NT2/D1 (cell line): ENCODE data around the gene ANKRD60.

Experiments used
- DNase-seq: peaks from one replicate; pipeline ENCODE4 v3.0.0-alpha.2; 2011; ENCODE audit warnings: low read depth, low spot score
- H3K27me3 ChIP-seq: 2 replicates; pipeline ENCODE4 v1.6.0; 2011; ENCODE audit warnings: mild to moderate bottlenecking; ENCODE audit not compliant: insufficient read length, insufficient read depth
- H3K36me3 ChIP-seq: 2 replicates; pipeline ENCODE4 v1.6.1; 2011; ENCODE audit warnings: mild to moderate bottlenecking, low read length, mixed read lengths; ENCODE audit not compliant: insufficient read depth, insufficient read length
- H3K4me1 ChIP-seq: 2 replicates; pipeline ENCODE4 v1.5.1; 2011; ENCODE audit not compliant: insufficient read depth, insufficient read length
- H3K4me3 ChIP-seq: 2 replicates; pipeline ENCODE4 v1.5.1; 2011; ENCODE audit warnings: low read depth; ENCODE audit not compliant: insufficient read length
- H3K9ac ChIP-seq: 2 replicates; pipeline ENCODE4 v1.6.0; 2011; ENCODE audit warnings: low read depth; ENCODE audit not compliant: insufficient read length
- H3K9me3 ChIP-seq: 2 replicates; pipeline ENCODE4 v1.5.1; 2011; ENCODE audit warnings: mild to moderate bottlenecking, low read length; ENCODE audit not compliant: insufficient read depth
- SUZ12 ChIP-seq: IDR thresholded peaks from 2 replicates; pipeline ENCODE4 v1.6.1; 2011; ENCODE audit not compliant: insufficient read length, insufficient read depth; ENCODE audit errors: extremely low read depth
- YY1 ChIP-seq: IDR thresholded peaks from 2 replicates; pipeline ENCODE4 v1.6.1; 2011; ENCODE audit not compliant: insufficient read length, insufficient read depth
- ZNF274 ChIP-seq: IDR thresholded peaks from 2 replicates; pipeline ENCODE4 v1.6.1; 2011; ENCODE audit warnings: mild to moderate bottlenecking, low read depth, low read length

ANKRD60 gene

DNA sequence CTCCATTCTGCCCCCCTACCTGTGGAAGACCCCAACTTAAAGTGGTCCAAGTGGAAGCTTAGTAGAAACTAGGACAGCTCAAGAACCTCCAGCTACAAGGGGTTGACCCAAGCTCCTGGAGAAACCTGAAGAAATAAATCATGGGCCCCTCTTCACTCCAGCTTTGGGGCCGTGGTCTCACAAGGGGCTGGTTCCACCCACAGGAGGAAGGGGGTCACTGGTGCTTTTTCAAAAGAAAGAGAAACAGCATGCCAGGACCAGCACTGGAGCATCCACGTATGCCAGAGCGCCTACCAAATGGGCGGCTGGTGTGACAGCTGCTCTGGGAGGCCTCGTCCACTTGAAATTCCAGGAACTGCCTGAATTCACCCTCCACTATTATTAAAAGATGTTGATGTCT is 14.4 kb upstream of the ANKRD60 start:
- Histone ChIP-seq H3K27me3 (no peaks in the 10 kb centered on the region), H3K4me3 (no peak overlapping the region), H3K9ac (no peak overlapping the region), H3K4me1 (no peaks in the 10 kb centered on the region), H3K9me3 (no peaks in the 10 kb centered on the region), H3K36me3 (peaks cover 77% of the 10 kb centered on the region)
- DNase-seq: no peak
- no peak for TF ChIP-seq ZNF274
- TF ChIP-seq YY1: no peak
- TF ChIP-seq SUZ12: no peak

DNA sequence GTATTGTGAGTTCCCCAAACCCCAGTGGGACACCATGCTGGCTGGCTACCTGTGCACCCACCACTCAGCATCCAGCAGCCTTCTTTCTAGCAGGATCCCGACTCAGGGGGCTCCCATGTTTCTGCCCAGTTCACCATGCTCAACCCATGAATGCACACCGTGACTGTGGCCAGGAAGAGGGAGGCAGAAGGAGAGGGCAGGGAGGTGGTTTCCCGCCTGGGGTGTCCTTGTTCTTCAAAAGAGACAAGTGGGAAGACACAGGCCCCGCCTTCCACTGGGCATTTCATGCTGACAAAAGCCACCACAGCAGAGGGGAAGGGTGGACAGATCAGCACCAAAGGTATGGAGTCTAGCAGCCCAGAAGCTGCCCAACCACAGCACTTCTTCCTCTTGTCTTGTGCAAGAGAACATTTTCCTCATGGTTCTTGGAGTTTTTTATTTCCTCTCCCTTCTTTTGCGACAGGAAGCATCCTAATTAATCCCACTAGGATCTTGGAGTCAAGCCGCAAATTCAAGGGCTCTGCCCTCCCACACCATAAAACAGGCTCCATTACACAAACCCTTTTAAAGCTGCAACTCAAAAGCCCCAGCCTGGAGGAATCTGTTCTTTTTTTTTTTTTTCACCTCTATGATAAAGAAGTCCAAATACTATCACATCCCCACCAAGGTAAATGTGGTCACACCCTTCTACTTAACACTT is 13.5 kb upstream of the ANKRD60 start:
- no peaks in the 10 kb centered on the region for H3K27me3 ChIP-seq
- no peaks in the 10 kb centered on the region for H3K9me3 ChIP-seq
- TF ChIP-seq ZNF274 (no peak), SUZ12 (no peak), YY1 (no peak)
- H3K4me1 ChIP-seq: no peaks in the 10 kb centered on the region
- peaks cover 69% of the 10 kb centered on the region for H3K36me3 ChIP-seq
- no peak for DNase-seq
- no peak overlapping the region for H3K9ac ChIP-seq
- H3K4me3 ChIP-seq: no peak overlapping the region

DNA sequence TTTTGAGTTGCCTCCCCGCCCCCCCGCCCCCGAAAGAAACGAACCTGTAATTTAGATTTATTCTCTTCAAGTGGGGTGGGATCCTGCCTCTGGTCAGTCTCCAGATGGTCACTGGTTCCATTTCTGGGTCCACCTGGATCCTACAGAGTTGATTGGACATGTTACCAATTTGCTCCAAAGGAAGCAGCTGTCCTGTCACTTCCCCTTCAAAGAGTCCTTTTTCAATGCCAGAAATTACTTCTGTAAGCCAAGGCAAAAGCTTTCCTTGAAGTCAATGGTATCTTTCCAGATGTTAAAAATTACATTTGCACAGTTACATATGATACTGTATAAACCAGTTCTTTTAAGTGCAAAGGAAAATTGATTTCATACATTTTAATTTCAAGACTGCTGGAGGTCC is 12.0 kb upstream of the ANKRD60 start:
- no peaks in the 10 kb centered on the region for H3K4me1 ChIP-seq
- H3K27me3 ChIP-seq: peaks cover 11% of the 10 kb centered on the region
- DNase-seq: no peak
- TF ChIP-seq YY1 (no peak), SUZ12 (no peak), ZNF274 (no peak)
- H3K36me3 ChIP-seq: peaks cover 55% of the 10 kb centered on the region
- no peak overlapping the region for H3K4me3 ChIP-seq
- no peak overlapping the region for H3K9ac ChIP-seq
- no peaks in the 10 kb centered on the region for H3K9me3 ChIP-seq

DNA sequence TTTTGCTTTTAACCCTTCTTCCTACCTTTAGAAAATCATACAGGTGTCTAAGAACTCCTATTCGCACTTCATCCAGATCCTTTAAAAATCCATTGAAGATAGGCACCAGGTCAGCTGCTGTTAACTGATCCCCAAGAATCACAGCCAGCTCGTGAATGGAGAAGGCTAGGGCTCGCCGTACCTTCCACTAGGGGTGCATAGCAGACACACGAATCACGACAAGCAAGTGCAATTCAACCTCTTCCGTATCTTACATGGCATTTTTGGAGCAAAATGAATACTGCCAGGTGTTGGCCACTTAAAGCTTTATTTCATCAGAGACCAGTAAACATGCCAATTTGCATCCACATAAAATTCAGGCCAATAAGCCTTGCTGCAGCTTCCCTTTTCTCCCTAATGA is 10.8 kb upstream of the ANKRD60 start:
- Histone ChIP-seq H3K4me3 (no peak overlapping the region), H3K27me3 (peaks cover 11% of the 10 kb centered on the region), H3K36me3 (peaks cover 53% of the 10 kb centered on the region), H3K4me1 (no peaks in the 10 kb centered on the region), H3K9ac (no peak overlapping the region), H3K9me3 (no peaks in the 10 kb centered on the region)
- TF ChIP-seq SUZ12 (no peak), ZNF274 (no peak), YY1 (no peak)
- DNase-seq: no peak

DNA sequence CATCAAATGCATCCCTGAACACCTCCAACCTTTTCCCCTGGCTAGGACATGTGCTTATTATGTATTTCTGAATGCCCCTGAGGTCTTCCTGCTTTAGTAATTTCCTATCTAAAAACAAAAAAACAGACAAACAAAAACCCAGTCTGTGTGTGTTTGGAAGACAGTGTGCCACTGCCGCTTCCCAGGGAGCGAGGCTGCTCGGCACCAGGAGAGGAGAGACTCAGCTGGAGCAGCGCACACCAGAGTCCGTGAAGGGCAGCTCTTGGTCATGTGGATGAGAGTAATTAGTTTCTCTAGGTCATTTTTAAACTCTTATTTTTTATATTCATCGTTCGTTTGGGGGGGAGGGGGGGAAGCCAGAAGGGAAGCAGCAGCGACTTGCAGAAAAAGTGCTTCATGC is 10.0 kb upstream of the ANKRD60 start:
- H3K4me1 ChIP-seq: no peaks in the 10 kb centered on the region
- H3K36me3 ChIP-seq: peaks cover 51% of the 10 kb centered on the region
- no peak overlapping the region for H3K4me3 ChIP-seq
- no peaks in the 10 kb centered on the region for H3K9me3 ChIP-seq
- no peak for TF ChIP-seq ZNF274
- no peak for TF ChIP-seq SUZ12
- no peak for TF ChIP-seq YY1
- H3K27me3 ChIP-seq: peaks cover 11% of the 10 kb centered on the region
- DNase-seq: no peak
- no peak overlapping the region for H3K9ac ChIP-seq

DNA sequence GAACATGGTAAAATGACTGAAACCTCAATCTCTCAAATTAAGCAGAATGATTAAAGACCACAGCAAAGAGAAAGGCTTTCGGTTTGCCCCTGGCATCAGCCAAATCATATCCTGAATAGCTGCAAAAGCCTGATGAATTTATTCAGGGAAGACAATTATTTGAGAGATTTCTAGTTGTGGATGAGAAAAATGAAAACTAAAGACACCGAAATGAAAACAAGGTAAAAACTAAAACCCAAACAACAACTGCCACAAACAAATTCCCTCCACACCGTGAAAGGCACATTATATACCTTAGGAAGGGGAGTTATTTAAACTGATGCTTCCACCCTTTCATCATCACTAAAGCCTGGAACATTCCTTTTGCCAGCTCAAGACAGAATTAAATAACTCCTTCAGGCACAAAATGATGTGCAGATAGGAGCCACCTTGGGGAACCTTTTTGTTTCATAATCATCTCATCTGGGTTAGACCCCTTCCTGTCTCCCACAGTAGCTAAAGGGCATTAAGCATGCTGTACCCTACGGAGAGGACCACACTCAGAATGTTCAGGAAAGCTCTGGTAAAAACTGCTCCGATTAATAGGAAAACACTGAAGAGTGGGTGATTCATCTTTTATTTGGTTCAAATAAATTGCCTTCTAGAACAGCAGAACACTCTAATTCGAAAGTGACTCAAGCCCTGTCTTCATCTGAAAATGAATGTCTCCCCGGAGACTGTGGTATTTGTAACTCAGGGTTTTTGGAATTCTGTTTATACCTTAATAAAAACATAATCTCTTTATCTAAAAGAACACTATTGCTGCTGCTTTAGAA is 9.1 kb upstream of the ANKRD60 start:
- Histone ChIP-seq H3K4me3 (no peak overlapping the region), H3K4me1 (no peaks in the 10 kb centered on the region), H3K36me3 (peaks cover 51% of the 10 kb centered on the region), H3K9me3 (no peaks in the 10 kb centered on the region), H3K9ac (peak overlapping the region; percentile 13), H3K27me3 (peaks cover 11% of the 10 kb centered on the region)
- no peak for DNase-seq
- no peak for TF ChIP-seq SUZ12
- TF ChIP-seq YY1: no peak
- TF ChIP-seq ZNF274: no peak

DNA sequence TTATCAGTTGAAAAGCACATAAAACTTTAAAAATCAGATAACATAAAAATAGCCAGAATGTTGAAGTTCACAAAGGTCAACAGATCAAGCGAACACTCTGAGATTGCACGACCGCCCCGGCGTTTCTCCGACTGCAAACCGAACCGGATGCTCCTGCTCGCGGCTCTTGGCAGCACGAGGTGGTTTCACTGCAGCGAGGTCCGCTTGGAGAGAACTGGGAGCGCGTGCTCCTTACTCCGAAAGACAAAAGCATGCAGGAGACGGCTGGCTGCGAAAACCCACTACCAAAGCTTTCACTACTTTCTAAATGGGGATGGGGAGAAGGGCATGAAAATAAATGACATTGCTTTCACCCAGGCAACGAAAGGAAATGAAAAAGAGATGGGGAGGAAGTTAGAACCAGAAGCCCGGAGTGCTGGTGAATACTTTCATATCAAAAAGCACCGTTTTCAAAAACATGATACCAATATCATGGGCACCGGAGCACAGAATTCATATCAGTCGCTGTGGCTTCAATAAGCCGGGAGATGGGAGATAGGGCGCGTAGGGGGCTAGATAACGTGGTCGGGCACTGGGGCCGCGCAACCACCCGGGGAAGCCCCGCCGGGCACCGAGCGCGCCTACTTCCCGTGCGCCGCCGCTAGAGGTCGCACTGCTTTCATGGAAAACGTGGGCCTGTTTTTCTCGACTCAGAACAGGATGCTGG is 8.3 kb upstream of the ANKRD60 start:
- Histone ChIP-seq H3K27me3 (peaks cover 11% of the 10 kb centered on the region), H3K4me1 (no peaks in the 10 kb centered on the region), H3K9ac (peak overlapping the region; percentile 14), H3K4me3 (peak overlapping the region; percentile 12), H3K9me3 (no peaks in the 10 kb centered on the region), H3K36me3 (peaks cover 48% of the 10 kb centered on the region)
- DNase-seq: peak; percentile 56
- TF ChIP-seq YY1 (no peak), SUZ12 (no peak), ZNF274 (no peak)
